HEK293 (cell line): ENCODE data around the gene CREBRF.

Source experiments
- CTCF ChIA-PET: fragments of 350-600 bp; formaldehyde crosslinking; extraction: SDS; loops from one replicate; lab custom pipeline; 2021; ENCODE audit warnings: antibody characterized with exemption; lab: Yijun Ruan, JAX
- POLR2A ChIA-PET: fragments of 300-600 bp; formaldehyde crosslinking; extraction: SDS; loops from one replicate; lab custom pipeline; 2020; ENCODE audit warnings: antibody characterized with exemption, inconsistent platforms; lab: Yijun Ruan, JAX
- H3K27ac ChIP-seq: fragments of 200-500 bp; sonication (Bioruptor generic); 2 replicates; pipeline ENCODE4 v1.5.1; 2014; ENCODE audit warnings: low read depth, low read length, control low read depth, inconsistent platforms; ENCODE audit errors: extremely low read depth
- H3K36me3 ChIP-seq, 2 experiments: fragments of 200-500 bp in 1 of 2; sonication (Bioruptor generic) in 1 of 2; 1 replicate in 1 of 2; 2 replicates in 1 of 2; pipeline ENCODE4 v1.5.1; 2014 to 2017; ENCODE audit warnings: inconsistent platforms in 2 of 2, low read length in 2 of 2; ENCODE audit not compliant: control insufficient read depth in 2 of 2, insufficient read depth in 1 of 2
- H3K4me1 ChIP-seq: fragments of 200-500 bp; sonication (Bioruptor generic); 2 replicates; pipeline ENCODE4 v1.5.1; 2014; ENCODE audit warnings: mild to moderate bottlenecking, low read length, inconsistent platforms; ENCODE audit not compliant: control insufficient read depth, insufficient read depth
- H3K4me3 ChIP-seq: 2 replicates; pipeline ENCODE4 v1.5.1; 2011; ENCODE audit warnings: low read depth, mild to moderate bottlenecking, control low read depth, low read length, moderate library complexity
- H3K9me3 ChIP-seq: fragments of 200-500 bp; sonication (Bioruptor generic); 2 replicates; pipeline ENCODE4 v1.5.1; 2014; ENCODE audit warnings: low read depth, low read length, inconsistent platforms; ENCODE audit not compliant: control insufficient read depth, insufficient read depth
- ELK4 ChIP-seq: IDR thresholded peaks from 2 replicates; pipeline ENCODE4 v1.6.1; 2011; ENCODE audit warnings: mild to moderate bottlenecking, low read depth, low read length, borderline replicate concordance
- GLI4 ChIP-seq: fragments of 450-650 bp; formaldehyde crosslinking; IDR thresholded peaks from 2 replicates; pipeline ENCODE4 v1.5.1; 2016; ENCODE audit warnings: missing biosample characterization, missing genetic modification characterization
- GLIS1 ChIP-seq: fragments of 450-650 bp; formaldehyde crosslinking; IDR thresholded peaks from 2 replicates; pipeline ENCODE4 v1.5.1; 2016; ENCODE audit warnings: missing biosample characterization, missing genetic modification characterization
- HOXA7 ChIP-seq: sonication (generic); formaldehyde crosslinking; IDR thresholded peaks from 2 replicates; pipeline ENCODE4 v1.8.1; 2022; ENCODE audit warnings: missing genetic modification reagents, borderline replicate concordance
- HOXC10 ChIP-seq: sonication (generic); formaldehyde crosslinking; IDR thresholded peaks from 2 replicates; pipeline ENCODE4 v1.8.1; 2023; ENCODE audit warnings: mild to moderate bottlenecking, missing genetic modification reagents
- KLF8 ChIP-seq: fragments of 450-650 bp; formaldehyde crosslinking; IDR thresholded peaks from 2 replicates; pipeline ENCODE4 v1.5.1; 2016; ENCODE audit warnings: missing biosample characterization, missing genetic modification characterization
- REPIN1 ChIP-seq: fragments of 450-650 bp; formaldehyde crosslinking; IDR thresholded peaks from 2 replicates; pipeline ENCODE4 v1.5.1; 2017; ENCODE audit warnings: missing biosample characterization, missing genetic modification characterization, low read depth
- SCRT1 ChIP-seq: fragments of 450-650 bp; formaldehyde crosslinking; IDR thresholded peaks from 2 replicates; pipeline ENCODE4 v1.5.1; 2016; ENCODE audit warnings: missing biosample characterization, missing genetic modification characterization, borderline replicate concordance
- SETDB1 ChIP-seq: IDR thresholded peaks from one replicate; pipeline ENCODE4 v1.6.1; 2017; ENCODE audit warnings: mild to moderate bottlenecking, low read length, moderate library complexity, mixed read lengths; ENCODE audit not compliant: insufficient read length
- TRIM28 ChIP-seq: IDR thresholded peaks from 2 replicates; pipeline ENCODE4 v1.6.1; 2011; ENCODE audit warnings: low read length, control low read depth, borderline replicate concordance
- ZBTB44 ChIP-seq: fragments of 450-650 bp; IDR thresholded peaks from 2 replicates; pipeline ENCODE4 v1.5.1; 2018; ENCODE audit warnings: missing biosample characterization, mild to moderate bottlenecking, missing genetic modification characterization
- ZBTB7A ChIP-seq: fragments of 450-650 bp; formaldehyde crosslinking; IDR thresholded peaks from 2 replicates; pipeline ENCODE4 v1.5.1; 2016; ENCODE audit warnings: low read depth, missing biosample characterization, missing genetic modification characterization
- ZBTB8A ChIP-seq: fragments of 450-650 bp; formaldehyde crosslinking; IDR thresholded peaks from 2 replicates; pipeline ENCODE4 v1.5.1; 2016; ENCODE audit warnings: missing biosample characterization, missing genetic modification characterization
- ZFHX2 ChIP-seq: fragments of 450-650 bp; formaldehyde crosslinking; conservative IDR thresholded peaks from 2 replicates; pipeline ENCODE4 v1.5.1; 2016; ENCODE audit warnings: missing biosample characterization, missing genetic modification characterization
- ZFP37 ChIP-seq: fragments of 450-650 bp; formaldehyde crosslinking; IDR thresholded peaks from 2 replicates; pipeline ENCODE4 v1.5.1; 2016; ENCODE audit warnings: missing biosample characterization, missing genetic modification characterization
- ZNF169 ChIP-seq: fragments of 450-650 bp; formaldehyde crosslinking; IDR thresholded peaks from 2 replicates; pipeline ENCODE4 v1.5.1; 2016; ENCODE audit warnings: missing biosample characterization, missing genetic modification characterization
- ZNF202 ChIP-seq: fragments of 450-650 bp; formaldehyde crosslinking; IDR thresholded peaks from 2 replicates; pipeline ENCODE4 v1.5.1; 2016; ENCODE audit warnings: missing biosample characterization, missing genetic modification characterization, borderline replicate concordance
- ZNF24 ChIP-seq: fragments of 450-650 bp; formaldehyde crosslinking; IDR thresholded peaks from 2 replicates; pipeline ENCODE4 v1.5.1; 2016; ENCODE audit warnings: missing biosample characterization, missing genetic modification characterization
- ZNF248 ChIP-seq: fragments of 450-650 bp; formaldehyde crosslinking; IDR thresholded peaks from 2 replicates; pipeline ENCODE4 v1.5.1; 2017; ENCODE audit warnings: missing biosample characterization, missing genetic modification characterization
- ZNF292 ChIP-seq: fragments of 450-650 bp; formaldehyde crosslinking; IDR thresholded peaks from 2 replicates; pipeline ENCODE4 v1.5.1; 2016; ENCODE audit warnings: low read depth, missing biosample characterization, missing genetic modification characterization, borderline replicate concordance
- ZNF324 ChIP-seq: fragments of 450-650 bp; formaldehyde crosslinking; IDR thresholded peaks from 2 replicates; pipeline ENCODE4 v1.5.1; 2016; ENCODE audit warnings: missing biosample characterization, missing genetic modification characterization
- ZNF391 ChIP-seq: fragments of 450-650 bp; formaldehyde crosslinking; IDR thresholded peaks from 2 replicates; pipeline ENCODE4 v1.5.1; 2016; ENCODE audit warnings: low read depth, missing biosample characterization, missing genetic modification characterization, borderline replicate concordance
- ZNF398 ChIP-seq: fragments of 450-650 bp; formaldehyde crosslinking; IDR thresholded peaks from 2 replicates; pipeline ENCODE4 v1.5.1; 2017; ENCODE audit warnings: missing biosample characterization, missing genetic modification characterization
- ZNF416 ChIP-seq: fragments of 450-650 bp; formaldehyde crosslinking; IDR thresholded peaks from 2 replicates; pipeline ENCODE4 v1.5.1; 2016; ENCODE audit warnings: missing biosample characterization, missing genetic modification characterization
- ZNF423 ChIP-seq: fragments of 450-650 bp; formaldehyde crosslinking; IDR thresholded peaks from 2 replicates; pipeline ENCODE4 v1.5.1; 2016; ENCODE audit warnings: missing biosample characterization, missing genetic modification characterization
- ZNF426 ChIP-seq: fragments of 450-650 bp; formaldehyde crosslinking; IDR thresholded peaks from 2 replicates; pipeline ENCODE4 v1.5.1; 2017; ENCODE audit warnings: missing biosample characterization, missing genetic modification characterization, mild to moderate bottlenecking, inconsistent platforms, moderate library complexity
- ZNF623 ChIP-seq: fragments of 450-650 bp; formaldehyde crosslinking; IDR thresholded peaks from 2 replicates; pipeline ENCODE4 v1.5.1; 2016; ENCODE audit warnings: missing biosample characterization, missing genetic modification characterization
- ZSCAN4 ChIP-seq: fragments of 450-650 bp; formaldehyde crosslinking; IDR thresholded peaks from 2 replicates; pipeline ENCODE4 v1.5.1; 2017; ENCODE audit warnings: missing biosample characterization, missing genetic modification characterization
- ZXDB ChIP-seq: fragments of 450-650 bp; formaldehyde crosslinking; IDR thresholded peaks from 2 replicates; pipeline ENCODE4 v1.5.1; 2016; ENCODE audit warnings: missing biosample characterization, missing genetic modification characterization

CREBRF gene

GRCh38 chr5:173078878-173079277 lies 22.7 kb downstream of the CREBRF start:
- Histone ChIP-seq H3K27ac (no peak overlapping the region), H3K4me3 (no peak overlapping the region)
- CTCF ChIA-PET: no interaction called here
- TF ChIP-seq ZNF416 (tag by site-specific recombination): no peak
- TF ChIP-seq ZNF202 (tag by site-specific recombination): no peak
- TF ChIP-seq GLI4 (tag by site-specific recombination): no peak
- TF ChIP-seq HOXC10 (CRISPR knock-in tag): no peak
- TF ChIP-seq ZNF248: no peak
- TF ChIP-seq ELK4: no peak
- TF ChIP-seq HOXA7 (CRISPR knock-in tag): no peak
- no peak for TF ChIP-seq ZXDB (tag by site-specific recombination)
- TF ChIP-seq ZFHX2 (tag by site-specific recombination): no peak
- TF ChIP-seq ZNF169: no peak
- TF ChIP-seq ZNF24: no peak
- no peak for TF ChIP-seq ZBTB8A (tag by site-specific recombination)
- TF ChIP-seq, all 188 proteins: peak for 0
- Histone ChIP-seq H3K36me3 (no peaks in the 10 kb centered on the region), H3K4me1 (peaks cover 5% of the 10 kb centered on the region; the same call in 1 of the 2 replicates), H3K9me3 (no peaks in the 10 kb centered on the region)
- POLR2A ChIA-PET: no interaction called here

- no peaks in the 10 kb centered on the region for H3K9me3 ChIP-seq
- no peak for TF ChIP-seq ZNF623 (tag by site-specific recombination)
- no peak for TF ChIP-seq TRIM28
- TF ChIP-seq SCRT1 (tag by site-specific recombination): no peak
- H3K4me1 ChIP-seq: peaks cover 9% of the 10 kb centered on the region; the same call in 1 of the 2 replicates
- no peak overlapping the region for H3K4me3 ChIP-seq
- CTCF ChIA-PET: interaction anchor here (0.7 kb wide), 1 partner anchor 136 kb away, joined by 3 read pairs; no protein-coding TSS in a partner anchor
- peaks cover 0 to 12% of the 10 kb centered on the region in 2 experiments; a peak in 2 of 3 replicates for H3K36me3 ChIP-seq
- POLR2A ChIA-PET: no interaction called here
- H3K27ac ChIP-seq: no peak overlapping the region
Measured at GRCh38 chr5:173089581-173089980, 33.4 kb downstream of the CREBRF start.

- H3K27ac ChIP-seq: no peak overlapping the region
- H3K4me3 ChIP-seq: no peak overlapping the region
- peaks cover 12% of the 10 kb centered on the region for H3K4me1 ChIP-seq
- H3K36me3 ChIP-seq: peaks cover 0 to 12% of the 10 kb centered on the region in 2 experiments; a peak in 2 of 3 replicates
- CTCF ChIA-PET: interaction anchor here (1.0 kb wide), 1 partner anchor 112 kb away, joined by 3 read pairs; no protein-coding TSS in a partner anchor
- POLR2A ChIA-PET: no interaction called here
- no peaks in the 10 kb centered on the region for H3K9me3 ChIP-seq
- TF ChIP-seq REPIN1: no peak
- TF ChIP-seq ZNF391 (tag by site-specific recombination): no peak
- no peak for TF ChIP-seq ZNF324 (tag by site-specific recombination)
- TF ChIP-seq KLF8: no peak
- no peak for TF ChIP-seq ZNF426 (tag by site-specific recombination)
- TF ChIP-seq ZNF398 (tag by site-specific recombination): no peak
- TF ChIP-seq ZNF423 (tag by site-specific recombination): no peak
- no peak for TF ChIP-seq ZFP37 (tag by site-specific recombination)
- TF ChIP-seq SETDB1: no peak
- TF ChIP-seq ZNF292 (tag by site-specific recombination): no peak
- TF ChIP-seq ZSCAN4 (tag by site-specific recombination): no peak
- TF ChIP-seq ZBTB7A: no peak
- TF ChIP-seq GLIS1: no peak
- no peak for TF ChIP-seq ZBTB44 (tag by site-specific recombination)
Measured at GRCh38 chr5:173090639-173091038, 34.5 kb downstream of the CREBRF start.
